Measurements from ENCODE around the gene TAS2R1.

DNA sequence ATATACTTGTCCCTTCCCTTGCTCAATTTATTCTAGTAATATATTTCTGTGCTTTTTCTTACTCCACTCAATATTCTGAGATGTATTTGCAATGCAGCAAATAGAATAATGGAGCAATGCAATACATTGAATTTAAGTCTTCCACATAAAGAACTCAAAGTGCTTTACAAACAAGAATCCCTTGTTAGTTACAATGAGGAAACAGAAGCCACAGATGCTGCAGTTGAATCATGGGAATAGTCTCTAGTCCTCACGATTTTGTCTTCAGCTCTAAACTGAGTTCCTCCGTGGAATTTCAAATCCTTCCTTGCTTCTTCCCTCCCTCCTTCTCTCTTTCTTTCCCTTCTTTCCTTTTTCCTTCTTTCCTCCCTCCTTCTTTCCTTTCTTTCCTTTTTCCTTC, 12.5 kb upstream of the TAS2R1 start:
- no peak for TF ChIP-seq EZH2 (IDR thresholded peaks at IDR 0.05; ENCODE audit: low read length)
- TF ChIP-seq, protein P1, sequence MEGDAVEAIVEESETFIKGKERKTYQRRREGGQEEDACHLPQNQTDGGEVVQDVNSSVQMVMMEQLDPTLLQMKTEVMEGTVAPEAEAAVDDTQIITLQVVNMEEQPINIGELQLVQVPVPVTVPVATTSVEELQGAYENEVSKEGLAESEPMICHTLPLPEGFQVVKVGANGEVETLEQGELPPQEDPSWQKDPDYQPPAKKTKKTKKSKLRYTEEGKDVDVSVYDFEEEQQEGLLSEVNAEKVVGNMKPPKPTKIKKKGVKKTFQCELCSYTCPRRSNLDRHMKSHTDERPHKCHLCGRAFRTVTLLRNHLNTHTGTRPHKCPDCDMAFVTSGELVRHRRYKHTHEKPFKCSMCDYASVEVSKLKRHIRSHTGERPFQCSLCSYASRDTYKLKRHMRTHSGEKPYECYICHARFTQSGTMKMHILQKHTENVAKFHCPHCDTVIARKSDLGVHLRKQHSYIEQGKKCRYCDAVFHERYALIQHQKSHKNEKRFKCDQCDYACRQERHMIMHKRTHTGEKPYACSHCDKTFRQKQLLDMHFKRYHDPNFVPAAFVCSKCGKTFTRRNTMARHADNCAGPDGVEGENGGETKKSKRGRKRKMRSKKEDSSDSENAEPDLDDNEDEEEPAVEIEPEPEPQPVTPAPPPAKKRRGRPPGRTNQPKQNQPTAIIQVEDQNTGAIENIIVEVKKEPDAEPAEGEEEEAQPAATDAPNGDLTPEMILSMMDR (optimal IDR thresholded peaks at IDR 0.05 in 1 of 3, IDR thresholded peaks at IDR 0.05 in 1 of 3, conservative IDR thresholded peaks at IDR 0.05 in 1 of 3; ENCODE audit: extremely low read depth in 1 of 3, insufficient read depth in 2 of 3, low read length in 3 of 3): no peak
